Hematopoietic multipotent progenitor cell (in vitro differentiated cells): ENCODE data around the gene PCDH10. TPM values are rescaled to one million over a fixed set of nuclear protein-coding genes. Genes with fewer than 3 reads are reported as not detected.

Experiments used
- DNase-seq, 3 donors: peaks; one replicate each; pipeline ENCODE4 v3.0.0-alpha.2; 2011 to 2015; ENCODE audit warnings: low read depth in 2 of 3, low spot score in 2 of 3
- total RNA-seq: library from RNA; depleted of rRNA; stranded (reverse); fragments of >200 nt; gene quantifications from one replicate; pipeline ENCODE4 v1.2.3, GENCODE V29; 2012

Gene PCDH10
- under 0.01 TPM for total RNA-seq

- DNase-seq = peak in 2 of 3 donors; percentile 86 to 90
Measured at GRCh38 chr4:133148690-133149363, at the start of gene PCDH10. Gene PCDH10 (plus strand): TSS chr4:133149294. CDS start chr4:133150141, 847 bp downstream.

- no peak for DNase-seq
Measured at GRCh38 chr4:133102043-133102442, 47.1 kb upstream of the PCDH10 start.

- no peak for DNase-seq
Measured at GRCh38 chr4:133102612-133103409, 46.3 kb upstream of the PCDH10 start.

- DNase-seq = no peak
Measured at GRCh38 chr4:133112641-133113040, 36.5 kb upstream of the PCDH10 start.

- DNase-seq = no peak
Measured at GRCh38 chr4:133124746-133125145, 24.3 kb upstream of the PCDH10 start.

- no peak for DNase-seq
Measured at GRCh38 chr4:133127500-133127899, 21.6 kb upstream of the PCDH10 start.

- DNase-seq = no peak
Measured at GRCh38 chr4:133129237-133129636, 19.9 kb upstream of the PCDH10 start.

GRCh38 chr4:133130171-133130570 is 18.9 kb upstream of the PCDH10 start:
- DNase-seq = no peak

- DNase-seq = no peak
Measured at GRCh38 chr4:133131829-133132460, 17.1 kb upstream of the PCDH10 start.

- no peak for DNase-seq
Measured at GRCh38 chr4:133136833-133137232, 12.3 kb upstream of the PCDH10 start.

GRCh38 chr4:133137571-133137970 is 11.5 kb upstream of the PCDH10 start:
- DNase-seq = no peak

- DNase-seq = no peak
Measured at GRCh38 chr4:133143775-133144430, 5.2 kb upstream of the PCDH10 start.

GRCh38 chr4:133145241-133145640 is 3.9 kb upstream of the PCDH10 start:
- no peak for DNase-seq

- no peak for DNase-seq
Measured at GRCh38 chr4:133145758-133146573, 3.1 kb upstream of the PCDH10 start.

- DNase-seq = peak in 2 of 3 donors; percentile 56 to 78
Measured at GRCh38 chr4:133146574-133147241, 2.4 kb upstream of the PCDH10 start.

GRCh38 chr4:133147286-133147821 is 1.7 kb upstream of the PCDH10 start:
- no peak for DNase-seq

- no peak for DNase-seq
Measured at GRCh38 chr4:133147921-133148689, 989 bp upstream of the PCDH10 start.

- no peak for DNase-seq
Measured at GRCh38 chr4:133149364-133149695, 236 bp downstream of the PCDH10 start.
